Measurements from ENCODE around the gene PET100. TPM values are rescaled to one million over a fixed set of nuclear protein-coding genes. Genes with fewer than 3 reads are reported as not detected.
A peak's percentile ranks its signal among the peaks of the same experiment; 100 is the strongest.

Gene PET100
- total RNA-seq, 6 experiments from 2014 or later, result 82.1 to 138 (median 110) TPM

GRCh38 chr19:7680606-7681339 is 51.2 kb downstream of the PET100 start, which contains the start of gene TRAPPC5:
Gene TRAPPC5, plus strand, starts transcription at chr19:7680833. Its CDS starts 1,421 bp downstream, at chr19:7682254.
- peak; percentile 61 for DNase-seq
- Mint-ChIP-seq H3K36me3 (ENCODE audit: low read depth) (peaks cover 5% of the 10 kb centered on the region; the same call in 1 of the 2 replicates), H3K4me3 (peak within 1 kb of the TSS; percentile 89), H3K27me3 (ENCODE audit: insufficient read depth) (peaks cover 15% of the 10 kb centered on the region), H3K9me3 (no peaks in the 10 kb centered on the region), H3K4me1 (ENCODE audit: low read depth) (peaks cover 13% of the 10 kb centered on the region), H3K27ac (peak within 1 kb of the TSS; percentile 80)
- peak; percentile 96 for TF ChIP-seq CTCF (IDR thresholded peaks at IDR 0.05)

Small RNA genes within 50 kb of the gene (microRNA-seq; reads per million reads assigned to microRNA genes)
- not detected for gene MIR6792

Other genes with a start within 250 kb of the PET100 start
- 1 to 10 TPM in 3 of 6 experiments, under 1 TPM in 3; 0.51 to 2.8 (median 1.0) TPM for gene PEX11G, start 140.8 kb upstream of the PET100 start, total RNA-seq (2021; fragmentation: NEBNext Ultra II Directional; extraction: Animal tissue kit (Norgen Biotek cat#: 25700))
- gene ZNF358, start 113.7 kb upstream of the PET100 start, total RNA-seq (2021; fragmentation: NEBNext Ultra II Directional; extraction: Animal tissue kit (Norgen Biotek cat#: 25700)), result 10 to 100 TPM; 30.0 to 41.1 (median 35.8) TPM
- 10 to 100 TPM; 18.2 to 28.7 (median 21.3) TPM for gene MCOLN1, start 107.2 kb upstream of the PET100 start, total RNA-seq (2021; fragmentation: NEBNext Ultra II Directional; extraction: Animal tissue kit (Norgen Biotek cat#: 25700))
- 100 to 1,000 TPM; 123 to 157 (median 138) TPM for gene PNPLA6, start 94.1 kb upstream of the PET100 start, total RNA-seq (2021; fragmentation: NEBNext Ultra II Directional; extraction: Animal tissue kit (Norgen Biotek cat#: 25700))
- gene CAMSAP3, start 33.9 kb upstream of the PET100 start, total RNA-seq (2021; fragmentation: NEBNext Ultra II Directional; extraction: Animal tissue kit (Norgen Biotek cat#: 25700)), result not detected
- 10 to 100 TPM; 35.1 to 39.8 (median 36.3) TPM for gene XAB2, start 248 bp upstream of the PET100 start, total RNA-seq (2021; fragmentation: NEBNext Ultra II Directional; extraction: Animal tissue kit (Norgen Biotek cat#: 25700))
- gene PCP2, start 3.9 kb downstream of the PET100 start, total RNA-seq (2021; fragmentation: NEBNext Ultra II Directional; extraction: Animal tissue kit (Norgen Biotek cat#: 25700)), result not detected
- 1 to 10 TPM; 1.8 to 6.7 (median 4.4) TPM for gene STXBP2, start 7.3 kb downstream of the PET100 start, total RNA-seq (2021; fragmentation: NEBNext Ultra II Directional; extraction: Animal tissue kit (Norgen Biotek cat#: 25700))
- gene RETN, start 39.3 kb downstream of the PET100 start, total RNA-seq (2021; fragmentation: NEBNext Ultra II Directional; extraction: Animal tissue kit (Norgen Biotek cat#: 25700)), result not detected
- not detected for gene MCEMP1, start 47.3 kb downstream of the PET100 start, total RNA-seq (2021; fragmentation: NEBNext Ultra II Directional; extraction: Animal tissue kit (Norgen Biotek cat#: 25700))
- 100 to 1,000 TPM; 143 to 179 (median 159) TPM for gene TRAPPC5, start 51.0 kb downstream of the PET100 start, total RNA-seq (2021; fragmentation: NEBNext Ultra II Directional; extraction: Animal tissue kit (Norgen Biotek cat#: 25700))
- not detected for gene FCER2, start 72.3 kb downstream of the PET100 start, total RNA-seq (2021; fragmentation: NEBNext Ultra II Directional; extraction: Animal tissue kit (Norgen Biotek cat#: 25700))
- not detected for gene CLEC4G, start 102.3 kb downstream of the PET100 start, total RNA-seq (2021; fragmentation: NEBNext Ultra II Directional; extraction: Animal tissue kit (Norgen Biotek cat#: 25700))
- not detected for gene CD209, start 117.7 kb downstream of the PET100 start, total RNA-seq (2021; fragmentation: NEBNext Ultra II Directional; extraction: Animal tissue kit (Norgen Biotek cat#: 25700))
- gene CLEC4M, start 133.4 kb downstream of the PET100 start, total RNA-seq (2021; fragmentation: NEBNext Ultra II Directional; extraction: Animal tissue kit (Norgen Biotek cat#: 25700)), result not detected
- gene EVI5L, start 200.4 kb downstream of the PET100 start, total RNA-seq (2021; fragmentation: NEBNext Ultra II Directional; extraction: Animal tissue kit (Norgen Biotek cat#: 25700)), result 10 to 100 TPM; 26.4 to 33.0 (median 27.7) TPM
- gene PRR36, start 244.6 kb downstream of the PET100 start, total RNA-seq (2021; fragmentation: NEBNext Ultra II Directional; extraction: Animal tissue kit (Norgen Biotek cat#: 25700)), result under 1 TPM in 4 of 6 experiments, not detected in 2; 0.05 to 0.18 (median 0.09) TPM